Measurements from ENCODE around the gene C13orf46.

DNA sequence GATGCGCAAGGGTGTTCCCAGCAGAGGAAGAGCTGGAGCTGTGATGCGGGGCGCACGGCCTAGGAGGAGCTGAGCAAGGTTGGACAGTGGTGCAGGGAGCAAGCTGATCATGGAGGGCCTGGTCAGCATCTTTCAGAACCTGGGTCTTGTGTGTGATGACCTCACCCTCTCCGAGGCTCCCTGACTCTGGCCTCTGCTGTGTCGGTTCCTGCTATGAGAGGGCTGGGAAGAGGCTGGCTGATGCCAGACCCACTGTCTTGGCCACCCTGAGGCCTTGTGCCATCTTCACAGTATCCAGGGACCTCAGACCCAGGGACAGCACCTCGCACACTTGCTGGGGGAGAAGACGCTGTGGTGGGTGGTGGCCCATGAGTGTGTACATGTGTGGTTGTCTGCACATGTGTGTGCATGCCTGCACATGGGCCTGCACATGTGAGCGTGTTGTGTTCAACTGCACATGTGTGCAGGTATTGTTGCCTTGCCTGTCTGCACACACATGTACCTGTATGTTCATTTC, 16.5 kb upstream of the C13orf46 start:
- TF ChIP-seq CTCF (IDR thresholded peaks at IDR 0.05) (no peak), POLR2A (IDR thresholded peaks at IDR 0.05) (no peak), POLR2AphosphoS5 (IDR thresholded peaks at IDR 0.05) (no peak)
